Measurements from ENCODE around the gene SAMD4A.

The SAMD4A gene, protein sequence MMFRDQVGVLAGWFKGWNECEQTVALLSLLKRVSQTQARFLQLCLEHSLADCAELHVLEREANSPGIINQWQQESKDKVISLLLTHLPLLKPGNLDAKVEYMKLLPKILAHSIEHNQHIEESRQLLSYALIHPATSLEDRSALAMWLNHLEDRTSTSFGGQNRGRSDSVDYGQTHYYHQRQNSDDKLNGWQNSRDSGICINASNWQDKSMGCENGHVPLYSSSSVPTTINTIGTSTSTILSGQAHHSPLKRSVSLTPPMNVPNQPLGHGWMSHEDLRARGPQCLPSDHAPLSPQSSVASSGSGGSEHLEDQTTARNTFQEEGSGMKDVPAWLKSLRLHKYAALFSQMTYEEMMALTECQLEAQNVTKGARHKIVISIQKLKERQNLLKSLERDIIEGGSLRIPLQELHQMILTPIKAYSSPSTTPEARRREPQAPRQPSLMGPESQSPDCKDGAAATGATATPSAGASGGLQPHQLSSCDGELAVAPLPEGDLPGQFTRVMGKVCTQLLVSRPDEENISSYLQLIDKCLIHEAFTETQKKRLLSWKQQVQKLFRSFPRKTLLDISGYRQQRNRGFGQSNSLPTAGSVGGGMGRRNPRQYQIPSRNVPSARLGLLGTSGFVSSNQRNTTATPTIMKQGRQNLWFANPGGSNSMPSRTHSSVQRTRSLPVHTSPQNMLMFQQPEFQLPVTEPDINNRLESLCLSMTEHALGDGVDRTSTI

DNA sequence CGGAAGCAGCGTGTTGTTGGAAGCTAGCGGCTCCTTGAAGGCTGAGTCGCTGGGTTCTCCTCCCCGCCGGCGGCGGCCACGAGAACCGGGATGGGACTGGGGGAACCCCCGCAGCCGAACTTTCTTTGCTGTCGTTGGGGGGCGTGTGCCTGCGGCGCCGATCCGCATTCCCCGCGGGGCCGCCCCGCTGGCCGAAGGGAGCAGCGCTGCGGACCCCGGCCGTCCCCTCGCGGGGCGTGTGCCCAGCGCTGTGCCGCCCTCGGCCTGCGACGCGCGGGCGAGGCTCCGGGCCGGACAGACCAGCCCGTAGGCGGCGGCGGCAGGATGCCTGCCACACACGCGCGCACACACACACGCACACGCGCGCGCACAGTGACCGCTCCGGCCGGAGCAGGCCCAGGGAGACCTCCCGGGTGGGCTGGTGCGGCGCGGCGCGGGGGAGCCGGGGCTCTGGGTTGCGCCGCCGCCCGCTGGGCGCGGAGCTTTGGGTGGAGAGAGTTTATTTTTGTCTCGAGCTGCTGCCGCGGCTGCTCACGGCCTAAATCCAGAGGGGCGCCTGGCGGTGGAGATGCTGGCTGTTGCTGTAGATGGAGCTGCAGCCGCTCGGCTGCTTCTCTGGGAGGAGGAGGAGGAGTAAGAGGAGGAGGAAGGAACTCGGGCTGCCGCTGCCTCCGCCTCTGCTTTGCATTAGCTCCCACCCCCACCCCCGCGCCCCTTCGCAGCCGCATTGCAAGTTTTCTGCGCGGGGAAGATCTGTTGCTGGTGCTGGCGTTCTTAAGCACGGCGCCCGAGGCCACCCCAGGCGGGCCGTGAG is at the start of gene SAMD4A:
Gene SAMD4A, plus strand, starts transcription at position 719 of the 814 bp plus-strand sequence. CDS start 789 bp downstream, outside the sequence.
- Histone ChIP-seq H3K36me3 (ENCODE audit: insufficient read depth, low read length) (no peaks in the 10 kb centered on the region), H3K9ac (ENCODE audit: low read length) (peak within 1 kb of the TSS; percentile 66), H3F3A (ENCODE audit: insufficient read depth, low read length) (no peaks in the 10 kb centered on the region), H3K4me2 (ENCODE audit: low read length) (peak within 1 kb of the TSS; percentile 99), H3K9me3 (ENCODE audit: low read length) (no peaks in the 10 kb centered on the region), H2AFZ (ENCODE audit: low read length) (0 out of 2 replicates have a peak within 1 kb of the TSS, but pooled peaks have one; percentile 71), H3K27me3 (ENCODE audit: insufficient read depth, low read length) (no peaks in the 10 kb centered on the region), H3K79me2 (ENCODE audit: insufficient read depth, low read length) (no peaks in the 10 kb centered on the region), H3K4me1 (ENCODE audit: insufficient read depth, low read length, severe bottlenecking) (peaks cover 32% of the 10 kb centered on the region), H4K20me1 (ENCODE audit: insufficient read depth, low read length) (no peaks in the 10 kb centered on the region), H3K4me3 (ENCODE audit: low read depth, low read length, poor library complexity, severe bottlenecking) (peak within 1 kb of the TSS; percentile 76), H3K27ac (ENCODE audit: low read depth, low read length, poor library complexity, severe bottlenecking) (no peak within 1 kb of the TSS), H3K9me2 (ENCODE audit: low read depth, low read length) (no peaks in the 10 kb centered on the region)
- TF ChIP-seq EZH2 (IDR thresholded peaks at IDR 0.05; ENCODE audit: borderline replicate concordance, low read length), result no peak
- TF ChIP-seq, protein P1, sequence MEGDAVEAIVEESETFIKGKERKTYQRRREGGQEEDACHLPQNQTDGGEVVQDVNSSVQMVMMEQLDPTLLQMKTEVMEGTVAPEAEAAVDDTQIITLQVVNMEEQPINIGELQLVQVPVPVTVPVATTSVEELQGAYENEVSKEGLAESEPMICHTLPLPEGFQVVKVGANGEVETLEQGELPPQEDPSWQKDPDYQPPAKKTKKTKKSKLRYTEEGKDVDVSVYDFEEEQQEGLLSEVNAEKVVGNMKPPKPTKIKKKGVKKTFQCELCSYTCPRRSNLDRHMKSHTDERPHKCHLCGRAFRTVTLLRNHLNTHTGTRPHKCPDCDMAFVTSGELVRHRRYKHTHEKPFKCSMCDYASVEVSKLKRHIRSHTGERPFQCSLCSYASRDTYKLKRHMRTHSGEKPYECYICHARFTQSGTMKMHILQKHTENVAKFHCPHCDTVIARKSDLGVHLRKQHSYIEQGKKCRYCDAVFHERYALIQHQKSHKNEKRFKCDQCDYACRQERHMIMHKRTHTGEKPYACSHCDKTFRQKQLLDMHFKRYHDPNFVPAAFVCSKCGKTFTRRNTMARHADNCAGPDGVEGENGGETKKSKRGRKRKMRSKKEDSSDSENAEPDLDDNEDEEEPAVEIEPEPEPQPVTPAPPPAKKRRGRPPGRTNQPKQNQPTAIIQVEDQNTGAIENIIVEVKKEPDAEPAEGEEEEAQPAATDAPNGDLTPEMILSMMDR (IDR thresholded peaks at IDR 0.05; ENCODE audit: low read length), result no peak; the same call in 1 of the 2 replicates

DNA sequence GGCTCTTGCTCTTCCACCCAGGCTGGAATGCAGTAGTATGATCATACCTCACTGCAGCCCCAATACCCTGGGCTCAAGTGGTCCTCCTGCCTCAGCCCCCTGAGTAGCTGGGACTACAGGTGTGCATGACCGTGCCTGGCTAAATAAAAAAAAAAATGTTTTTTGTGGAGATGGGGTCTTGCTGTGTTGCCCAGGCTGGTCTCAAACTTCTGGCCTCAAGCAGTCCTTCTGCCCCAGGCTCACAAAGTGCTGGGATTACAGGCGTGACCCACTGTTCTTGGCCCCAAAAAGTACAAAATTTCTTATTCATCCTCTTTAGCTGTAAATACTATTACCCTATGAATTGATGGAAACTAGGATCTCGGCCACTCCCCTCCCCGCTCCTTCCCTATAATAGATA is 42.5 kb upstream of the SAMD4A start:
- Histone ChIP-seq H3K9ac (ENCODE audit: low read length) (no peak overlapping the region), H3K27me3 (ENCODE audit: insufficient read depth, low read length) (no peaks in the 10 kb centered on the region), H3F3A (ENCODE audit: insufficient read depth, low read length) (no peaks in the 10 kb centered on the region), H3K9me3 (ENCODE audit: low read length) (no peaks in the 10 kb centered on the region), H4K20me1 (ENCODE audit: insufficient read depth, low read length) (no peaks in the 10 kb centered on the region), H3K9me2 (ENCODE audit: low read depth, low read length) (no peaks in the 10 kb centered on the region), H3K79me2 (ENCODE audit: insufficient read depth, low read length) (no peaks in the 10 kb centered on the region), H3K27ac (ENCODE audit: low read depth, low read length, poor library complexity, severe bottlenecking) (no peak overlapping the region), H3K4me1 (ENCODE audit: insufficient read depth, low read length, severe bottlenecking) (no peaks in the 10 kb centered on the region), H3K36me3 (ENCODE audit: insufficient read depth, low read length) (peaks cover 11% of the 10 kb centered on the region; the same call in 1 of the 2 replicates), H3K4me2 (ENCODE audit: low read length) (no peak overlapping the region), H2AFZ (ENCODE audit: low read length) (no peak overlapping the region), H3K4me3 (ENCODE audit: low read depth, low read length, poor library complexity, severe bottlenecking) (no peak overlapping the region)
- no peak for TF ChIP-seq EZH2 (IDR thresholded peaks at IDR 0.05; ENCODE audit: borderline replicate concordance, low read length)
- TF ChIP-seq, protein P1 (IDR thresholded peaks at IDR 0.05; ENCODE audit: low read length), result no peak

DNA sequence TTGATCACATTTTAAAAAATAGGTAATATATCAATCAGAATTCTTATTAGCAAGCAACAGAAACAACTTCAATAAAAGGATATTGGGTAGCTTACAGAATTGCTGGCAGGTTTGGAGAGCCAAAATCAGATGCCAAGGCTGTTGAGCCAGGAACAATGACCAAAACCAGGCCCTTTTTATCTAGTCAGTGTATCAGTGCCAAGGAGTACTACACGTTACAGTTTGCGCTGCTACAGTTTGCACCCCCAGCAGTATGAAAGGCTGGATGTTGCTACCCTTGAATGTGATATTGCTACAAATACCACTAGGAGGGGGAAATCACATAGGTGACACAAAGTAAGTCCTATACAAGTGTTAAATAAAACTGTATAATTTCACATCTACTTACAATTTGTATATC is 38.0 kb upstream of the SAMD4A start:
- H3K9me2 ChIP-seq (ENCODE audit: low read depth, low read length), result no peaks in the 10 kb centered on the region
- peaks cover 11% of the 10 kb centered on the region; the same call in 1 of the 2 replicates for H3K36me3 ChIP-seq (ENCODE audit: insufficient read depth, low read length)
- H2AFZ ChIP-seq (ENCODE audit: low read length), result no peak overlapping the region
- H3K9me3 ChIP-seq (ENCODE audit: low read length), result no peaks in the 10 kb centered on the region
- no peak overlapping the region for H3K4me2 ChIP-seq (ENCODE audit: low read length)
- H3K27me3 ChIP-seq (ENCODE audit: insufficient read depth, low read length), result no peaks in the 10 kb centered on the region
- H3K79me2 ChIP-seq (ENCODE audit: insufficient read depth, low read length), result no peaks in the 10 kb centered on the region
- no peak overlapping the region for H3K27ac ChIP-seq (ENCODE audit: low read depth, low read length, poor library complexity, severe bottlenecking)
- TF ChIP-seq EZH2 (IDR thresholded peaks at IDR 0.05; ENCODE audit: borderline replicate concordance, low read length), result no peak
- TF ChIP-seq, protein P1 (IDR thresholded peaks at IDR 0.05; ENCODE audit: low read length), result no peak
- no peaks in the 10 kb centered on the region for H4K20me1 ChIP-seq (ENCODE audit: insufficient read depth, low read length)
- no peak overlapping the region for H3K9ac ChIP-seq (ENCODE audit: low read length)
- H3K4me1 ChIP-seq (ENCODE audit: insufficient read depth, low read length, severe bottlenecking), result peaks cover 6% of the 10 kb centered on the region
- H3K4me3 ChIP-seq (ENCODE audit: low read depth, low read length, poor library complexity, severe bottlenecking), result no peak overlapping the region
- no peaks in the 10 kb centered on the region for H3F3A ChIP-seq (ENCODE audit: insufficient read depth, low read length)

All from OCI-LY1 (cell line).